ENCODE measurements around the gene C1QTNF4. TPM values are rescaled to one million over a fixed set of nuclear protein-coding genes. Genes with fewer than 3 reads are reported as not detected.
A peak's percentile ranks its signal among the peaks of the same experiment; 100 is the strongest.

The C1QTNF4 gene
- total RNA-seq, 1 donor from 2014 or later: 0.20 TPM

- no peaks in the 10 kb centered on the region for H3K27me3 ChIP-seq (ENCODE audit: insufficient read depth, low read length)
- peaks cover 68% of the 10 kb centered on the region for H3K79me2 ChIP-seq (ENCODE audit: insufficient read depth, low read length)
- DNase-seq (ENCODE audit: low read depth) (no peak), FAIRE-seq (no peak)
- peak overlapping the region; percentile 6 for H3K4me2 ChIP-seq (ENCODE audit: low read length)
- Mint-ChIP-seq H3K9me3 (ENCODE audit: unreplicated experiment) (no peaks in the 10 kb centered on the region), H3K36me3 (ENCODE audit: low read depth, unreplicated experiment) (peaks cover 14% of the 10 kb centered on the region), H3K27me3 (ENCODE audit: low read depth, unreplicated experiment) (no peaks in the 10 kb centered on the region), H3K27ac (ENCODE audit: unreplicated experiment) (no peak overlapping the region), H3K4me1 (ENCODE audit: low read depth, unreplicated experiment) (peaks cover 3% of the 10 kb centered on the region), H3K4me3 (ENCODE audit: unreplicated experiment) (no peak overlapping the region)
- no peak overlapping the region for H3K9ac ChIP-seq (ENCODE audit: low read length)
- H3K36me3 ChIP-seq (ENCODE audit: insufficient read depth, low read length): peaks cover 20% of the 10 kb centered on the region
- H3K27ac ChIP-seq (ENCODE audit: low read depth, low read length): no peak overlapping the region
- peaks cover 23% of the 10 kb centered on the region for H3K4me1 ChIP-seq (ENCODE audit: insufficient read depth, low read length)
- H4K20me1 ChIP-seq (ENCODE audit: insufficient read depth, low read length): peaks cover 24% of the 10 kb centered on the region
- no peak overlapping the region for H3K4me3 ChIP-seq (ENCODE audit: insufficient read depth, low read depth, low read length)
- TF ChIP-seq CTCF (IDR thresholded peaks at IDR 0.05; ENCODE audit: insufficient read depth, low read depth, low read length) (no peak), EZH2 (IDR thresholded peaks at IDR 0.05; ENCODE audit: insufficient read depth, low read length) (no peak)
- no peak overlapping the region for H2AFZ ChIP-seq (ENCODE audit: low read depth, low read length)
- no peaks in the 10 kb centered on the region for H3K9me3 ChIP-seq (ENCODE audit: insufficient read depth, low read depth, low read length)
Measured at GRCh38 chr11:47573321-47573720, 20.9 kb downstream of the C1QTNF4 start.

DNA sequence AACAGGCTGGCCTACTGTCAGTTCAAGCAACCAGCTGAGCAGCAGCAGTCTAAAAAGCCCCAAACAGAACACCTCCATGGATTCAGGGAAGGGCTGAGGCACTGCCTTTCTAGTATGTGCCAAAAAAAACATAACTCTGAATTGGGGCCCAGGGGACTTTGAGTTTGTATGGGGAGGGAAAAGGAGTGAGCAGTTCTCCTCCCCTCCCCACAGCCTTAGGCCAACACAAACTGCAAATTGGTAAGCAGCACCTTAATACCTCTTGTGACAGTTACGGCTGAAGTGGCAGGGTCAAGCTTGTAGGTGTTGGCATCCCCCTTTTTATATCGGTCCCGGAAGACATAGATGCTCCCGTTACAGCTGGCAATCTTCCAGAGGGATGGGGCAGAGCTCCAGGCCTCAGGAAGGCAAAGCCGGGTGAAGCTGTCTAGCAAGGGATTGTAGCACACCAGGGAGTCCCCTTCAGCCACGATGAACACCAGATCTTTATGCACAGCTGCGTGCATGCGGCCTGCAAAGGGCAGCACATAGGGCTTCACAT, 21.4 kb downstream of the C1QTNF4 start:
- Histone ChIP-seq H3K36me3 (ENCODE audit: insufficient read depth, low read length) (peaks cover 20% of the 10 kb centered on the region), H4K20me1 (ENCODE audit: insufficient read depth, low read length) (peaks cover 24% of the 10 kb centered on the region), H3K9ac (ENCODE audit: low read length) (peak overlapping the region; percentile 15), H3K4me2 (ENCODE audit: low read length) (peak overlapping the region; percentile 6), H2AFZ (ENCODE audit: low read depth, low read length) (no peak overlapping the region), H3K79me2 (ENCODE audit: insufficient read depth, low read length) (peaks cover 66% of the 10 kb centered on the region), H3K27me3 (ENCODE audit: insufficient read depth, low read length) (no peaks in the 10 kb centered on the region), H3K4me3 (ENCODE audit: insufficient read depth, low read depth, low read length) (no peak overlapping the region), H3K4me1 (ENCODE audit: insufficient read depth, low read length) (peaks cover 19% of the 10 kb centered on the region), H3K27ac (ENCODE audit: low read depth, low read length) (peak overlapping the region; percentile 19), H3K9me3 (ENCODE audit: insufficient read depth, low read depth, low read length) (no peaks in the 10 kb centered on the region)
- TF ChIP-seq CTCF (IDR thresholded peaks at IDR 0.05; ENCODE audit: insufficient read depth, low read depth, low read length) (no peak), EZH2 (IDR thresholded peaks at IDR 0.05; ENCODE audit: insufficient read depth, low read length) (no peak)
- Mint-ChIP-seq H3K4me1 (ENCODE audit: low read depth, unreplicated experiment) (peaks cover 2% of the 10 kb centered on the region), H3K27me3 (ENCODE audit: low read depth, unreplicated experiment) (no peaks in the 10 kb centered on the region), H3K27ac (ENCODE audit: unreplicated experiment) (no peak overlapping the region), H3K4me3 (ENCODE audit: unreplicated experiment) (no peak overlapping the region), H3K36me3 (ENCODE audit: low read depth, unreplicated experiment) (peaks cover 17% of the 10 kb centered on the region), H3K9me3 (ENCODE audit: unreplicated experiment) (no peaks in the 10 kb centered on the region)
- no peak for FAIRE-seq
- no peak for DNase-seq (ENCODE audit: low read depth)

- no peaks in the 10 kb centered on the region for H3K9me3 ChIP-seq (ENCODE audit: insufficient read depth, low read depth, low read length)
- H3K36me3 Mint-ChIP-seq (ENCODE audit: low read depth, unreplicated experiment): peaks cover 11% of the 10 kb centered on the region
- DNase-seq (ENCODE audit: low read depth): peak; percentile 59
- no peak for FAIRE-seq
- no peak overlapping the region for H3K4me3 Mint-ChIP-seq (ENCODE audit: unreplicated experiment)
- no peak overlapping the region for H3K27ac Mint-ChIP-seq (ENCODE audit: unreplicated experiment)
- no peak for TF ChIP-seq CTCF (IDR thresholded peaks at IDR 0.05; ENCODE audit: insufficient read depth, low read depth, low read length)
- no peaks in the 10 kb centered on the region for H3K27me3 Mint-ChIP-seq (ENCODE audit: low read depth, unreplicated experiment)
- H3K4me1 ChIP-seq (ENCODE audit: insufficient read depth, low read length): peaks cover 16% of the 10 kb centered on the region
- peak overlapping the region; percentile 15 for H3K9ac ChIP-seq (ENCODE audit: low read length)
- no peak overlapping the region for H2AFZ ChIP-seq (ENCODE audit: low read depth, low read length)
- peak overlapping the region; percentile 6 for H3K4me2 ChIP-seq (ENCODE audit: low read length)
- peaks cover 24% of the 10 kb centered on the region for H4K20me1 ChIP-seq (ENCODE audit: insufficient read depth, low read length)
- H3K4me1 Mint-ChIP-seq (ENCODE audit: low read depth, unreplicated experiment): no peaks in the 10 kb centered on the region
- no peaks in the 10 kb centered on the region for H3K9me3 Mint-ChIP-seq (ENCODE audit: unreplicated experiment)
- H3K36me3 ChIP-seq (ENCODE audit: insufficient read depth, low read length): peaks cover 20% of the 10 kb centered on the region
- peak overlapping the region; percentile 19 for H3K27ac ChIP-seq (ENCODE audit: low read depth, low read length)
- no peaks in the 10 kb centered on the region for H3K27me3 ChIP-seq (ENCODE audit: insufficient read depth, low read length)
- peaks cover 60% of the 10 kb centered on the region for H3K79me2 ChIP-seq (ENCODE audit: insufficient read depth, low read length)
- H3K4me3 ChIP-seq (ENCODE audit: insufficient read depth, low read depth, low read length): no peak overlapping the region
Measured at GRCh38 chr11:47571895-47572294, 22.3 kb downstream of the C1QTNF4 start.
